ENCODE data around the gene ABHD2.

DNA sequence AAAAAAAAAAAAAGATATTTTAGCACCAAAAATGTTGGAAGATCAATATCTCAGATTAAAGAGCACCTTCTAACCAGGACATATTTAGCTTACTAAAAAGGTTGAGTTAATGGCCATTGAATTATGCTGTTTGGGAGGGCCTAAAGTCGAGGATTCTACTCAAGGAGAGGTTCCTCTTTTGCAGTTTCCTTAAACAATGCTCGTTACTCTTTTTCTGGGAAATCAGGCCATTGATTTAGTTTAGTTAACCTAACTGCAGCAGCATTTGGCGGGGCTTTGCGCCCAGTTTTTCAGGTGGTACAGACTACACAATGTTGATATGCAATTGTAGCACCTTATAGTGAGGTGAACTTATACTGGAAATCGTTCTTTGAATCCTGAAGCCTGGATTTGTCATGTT lies 6.8 kb downstream of the ABHD2 start:
- TF ChIP-seq ARNT (IDR thresholded peaks at IDR 0.05) (no peak), FOXA1 (IDR thresholded peaks at IDR 0.05) (no peak), NFRKB (IDR thresholded peaks at IDR 0.05) (no peak), BHLHE40 (IDR thresholded peaks at IDR 0.05; ENCODE audit: borderline replicate concordance) (no peak), SP1 (IDR thresholded peaks at IDR 0.05) (no peak), HDGF (IDR thresholded peaks at IDR 0.05; ENCODE audit: borderline replicate concordance) (no peak)
